ENCODE data around the gene GNAL.

GRCh38 chr18:11671156-11671555, 17.9 kb upstream of the GNAL start:
- TF ChIP-seq POLR2AphosphoS5 (IDR thresholded peaks at IDR 0.05; ENCODE audit: borderline replicate concordance, low read depth, low read length) (no peak), EZH2 (IDR thresholded peaks at IDR 0.05) (no peak), FOXP2 (optimal IDR thresholded peaks at IDR 0.05; ENCODE audit: control extremely low read depth, extremely low read length, insufficient read depth) (no peak)
